Activated CD4-positive, alpha-beta T cell treated with anti-CD3 and anti-CD28 coated beads for 36 hours (primary cell): ENCODE data around the gene AGO1. TPM values are rescaled to one million over a fixed set of nuclear protein-coding genes. Genes with fewer than 3 reads are reported as not detected.

ENCODE experiments used
- ATAC-seq: fragments of 200-7000 bp; cut with Tn5 transposase; one replicate; pipeline ENCODE4 v1.10.0; 2021; ENCODE audit warnings: mild to moderate bottlenecking, moderate library complexity
- CTCF ChIA-PET: fragments of 350-600 bp; sonication (Branson Sonifier 250); formaldehyde crosslinking; loops from one replicate; lab custom pipeline; 2021; ENCODE audit warnings: antibody characterized with exemption; lab: Charles Lee
- POLR2A ChIA-PET: fragments of 350-600 bp; sonication (Branson Sonifier 250); formaldehyde crosslinking; loops from one replicate; lab custom pipeline; 2021; ENCODE audit warnings: antibody characterized with exemption, inconsistent platforms; lab: Charles Lee
- DNase-seq: peaks from one replicate; pipeline ENCODE4 v3.0.0-alpha.2; 2020
- H3K27ac Mint-ChIP-seq: one replicate; pipeline ENCODE4 v1.8.0; 2021; ENCODE audit warnings: mixed read lengths
- H3K27me3 Mint-ChIP-seq: one replicate; pipeline ENCODE4 v1.8.0; 2021; ENCODE audit warnings: mixed read lengths
- H3K36me3 Mint-ChIP-seq: one replicate; pipeline ENCODE4 v1.8.0; 2021; ENCODE audit warnings: low read depth, mixed read lengths
- H3K4me1 Mint-ChIP-seq: one replicate; pipeline ENCODE4 v1.8.0; 2021; ENCODE audit warnings: mixed read lengths
- H3K4me3 Mint-ChIP-seq: one replicate; pipeline ENCODE4 v1.8.0; 2021; ENCODE audit warnings: mild to moderate bottlenecking, moderate library complexity, mixed read lengths
- H3K9me3 Mint-ChIP-seq: one replicate; pipeline ENCODE4 v1.8.0; 2021; ENCODE audit warnings: low read depth, mixed read lengths
- intact Hi-C, 2 experiments: fragments of 100-400 bp; cut with DNase I in 1 of 2; cut with micrococcal nuclease in 1 of 2; formaldehyde crosslinking; loops; one replicate each; pipeline versions ENCODE4 v1.14.2 to v1.15.1; 2022 to 2024; cut with DNase I, micrococcal nuclease
- total RNA-seq, 2 experiments: library from RNA; stranded (reverse); gene quantifications; one replicate each; pipeline ENCODE4 v1.2.3, GENCODE V29; 2021

AGO1 gene
- total RNA-seq, 2 experiments from 2014 or later: 31.5 to 34.6 TPM

DNA sequence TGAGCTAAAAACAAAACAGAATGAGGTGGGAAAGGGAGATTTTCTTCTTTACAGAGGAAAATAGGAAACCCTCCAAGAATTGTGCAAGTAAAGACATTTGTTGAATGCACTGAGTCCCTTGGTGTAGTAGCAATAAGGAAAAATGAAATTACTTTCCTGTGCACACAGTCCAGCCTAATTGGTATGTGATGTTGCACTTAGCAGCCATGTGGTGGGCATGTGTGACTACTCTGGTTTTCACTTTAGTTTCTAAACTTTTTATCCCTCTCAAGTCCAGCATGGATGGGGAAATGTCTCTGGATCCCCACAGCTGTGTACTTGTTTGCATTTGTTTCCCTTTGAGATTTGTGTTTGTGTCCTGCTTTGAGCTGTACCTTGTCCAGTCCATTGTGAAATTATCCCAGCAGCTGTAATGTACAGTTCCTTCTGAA is 40.8 kb downstream of the AGO1 start:
- peaks cover 14% of the 10 kb centered on the region for H3K36me3 Mint-ChIP-seq
- DNase-seq: no peak
- ChIA-PET POLR2A (no interaction called here), CTCF (no interaction called here)
- H3K27ac Mint-ChIP-seq: no peak overlapping the region
- H3K4me3 Mint-ChIP-seq: no peak overlapping the region
- no peaks in the 10 kb centered on the region for H3K9me3 Mint-ChIP-seq
- no peaks in the 10 kb centered on the region for H3K27me3 Mint-ChIP-seq
- no peaks in the 10 kb centered on the region for H3K4me1 Mint-ChIP-seq
- intact Hi-C loops: no loop called here
- ATAC-seq: no peak

DNA sequence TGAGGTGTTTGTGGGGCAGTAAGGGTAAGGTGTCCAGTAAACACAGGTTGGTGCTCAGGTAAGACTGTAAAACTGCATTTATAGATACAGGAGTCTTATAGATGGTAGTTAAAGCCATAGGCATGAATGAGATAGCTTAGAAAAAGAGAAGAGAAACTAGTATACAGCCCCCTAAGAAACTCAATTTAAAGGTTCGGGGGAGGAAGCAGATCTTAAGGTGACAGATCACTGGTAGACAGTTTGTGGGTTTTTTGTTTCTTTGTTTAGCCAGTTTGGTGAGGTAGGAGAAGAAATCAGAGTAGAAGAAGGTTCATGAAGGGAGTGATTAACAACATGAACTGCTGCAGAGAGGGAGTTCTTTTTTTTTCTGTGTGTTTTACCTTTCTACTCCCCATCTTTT is 41.8 kb downstream of the AGO1 start:
- H3K9me3 Mint-ChIP-seq: no peaks in the 10 kb centered on the region
- H3K27ac Mint-ChIP-seq: no peak overlapping the region
- intact Hi-C loops: no loop called here
- no peak overlapping the region for H3K4me3 Mint-ChIP-seq
- H3K36me3 Mint-ChIP-seq: peaks cover 8% of the 10 kb centered on the region
- H3K27me3 Mint-ChIP-seq: no peaks in the 10 kb centered on the region
- peaks cover 7% of the 10 kb centered on the region for H3K4me1 Mint-ChIP-seq
- ATAC-seq: no peak
- no peak for DNase-seq
- CTCF ChIA-PET: interaction anchor here (0.6 kb wide), 1 partner anchor 238 kb away, joined by 3 read pairs; no protein-coding TSS in a partner anchor
- POLR2A ChIA-PET: no interaction called here

DNA sequence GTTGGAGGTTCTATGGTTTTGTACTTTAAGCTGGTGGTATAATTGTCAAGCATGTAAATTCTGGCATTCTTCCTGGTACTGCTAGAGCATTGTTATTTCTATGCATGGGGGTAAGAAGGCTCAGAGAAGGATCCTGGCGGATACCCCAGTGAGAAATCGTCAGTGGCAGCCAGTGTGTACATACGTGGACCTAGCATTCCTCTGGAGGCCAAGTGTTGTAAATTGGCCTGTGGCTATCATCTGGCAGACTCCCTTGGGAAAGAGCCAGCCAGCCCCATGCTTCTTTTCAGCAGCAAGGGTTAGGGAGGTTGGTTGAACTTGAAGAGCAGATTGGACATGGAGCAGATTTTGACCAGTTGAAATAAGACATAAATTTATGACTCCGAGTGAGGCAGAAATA is 42.7 kb downstream of the AGO1 start:
- ChIA-PET CTCF (interaction anchor here (1.0 kb wide), 1 partner anchor 43 kb away, joined by 5 read pairs; the partner anchor contains the start of gene AGO1), POLR2A (no interaction called here)
- ATAC-seq (no peak), DNase-seq (no peak)
- H3K27ac Mint-ChIP-seq: no peak overlapping the region
- peaks cover 10% of the 10 kb centered on the region for H3K4me1 Mint-ChIP-seq
- H3K4me3 Mint-ChIP-seq: no peak overlapping the region
- no peaks in the 10 kb centered on the region for H3K9me3 Mint-ChIP-seq
- H3K27me3 Mint-ChIP-seq: no peaks in the 10 kb centered on the region
- intact Hi-C loops: no loop called here
- no peaks in the 10 kb centered on the region for H3K36me3 Mint-ChIP-seq

DNA sequence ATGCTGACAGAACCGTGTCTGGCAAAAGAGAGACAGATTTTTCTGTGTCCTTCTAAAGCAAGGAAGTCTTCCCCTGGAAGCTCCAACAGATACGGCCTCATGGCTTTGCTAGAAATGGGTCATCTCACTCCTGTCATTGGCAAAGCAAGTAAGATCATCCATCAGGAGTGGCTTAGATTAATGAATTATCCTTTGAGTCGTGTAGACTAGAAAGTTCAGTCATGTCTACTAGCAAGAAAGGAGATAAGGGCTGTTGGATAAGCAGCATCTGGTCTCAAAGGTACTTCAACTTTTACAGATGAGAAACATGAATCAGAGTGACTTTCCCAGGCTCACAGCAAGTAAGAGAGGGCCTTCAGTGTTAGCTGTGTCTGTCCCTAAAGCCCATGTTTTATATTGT is 44.5 kb downstream of the AGO1 start:
- CTCF ChIA-PET: no interaction called here
- no peak overlapping the region for H3K4me3 Mint-ChIP-seq
- ATAC-seq: no peak
- no peaks in the 10 kb centered on the region for H3K27me3 Mint-ChIP-seq
- no peaks in the 10 kb centered on the region for H3K9me3 Mint-ChIP-seq
- H3K4me1 Mint-ChIP-seq: peaks cover 19% of the 10 kb centered on the region
- POLR2A ChIA-PET: no interaction called here
- no peak overlapping the region for H3K27ac Mint-ChIP-seq
- intact Hi-C loops: no loop called here
- DNase-seq: no peak
- H3K36me3 Mint-ChIP-seq: no peaks in the 10 kb centered on the region

DNA sequence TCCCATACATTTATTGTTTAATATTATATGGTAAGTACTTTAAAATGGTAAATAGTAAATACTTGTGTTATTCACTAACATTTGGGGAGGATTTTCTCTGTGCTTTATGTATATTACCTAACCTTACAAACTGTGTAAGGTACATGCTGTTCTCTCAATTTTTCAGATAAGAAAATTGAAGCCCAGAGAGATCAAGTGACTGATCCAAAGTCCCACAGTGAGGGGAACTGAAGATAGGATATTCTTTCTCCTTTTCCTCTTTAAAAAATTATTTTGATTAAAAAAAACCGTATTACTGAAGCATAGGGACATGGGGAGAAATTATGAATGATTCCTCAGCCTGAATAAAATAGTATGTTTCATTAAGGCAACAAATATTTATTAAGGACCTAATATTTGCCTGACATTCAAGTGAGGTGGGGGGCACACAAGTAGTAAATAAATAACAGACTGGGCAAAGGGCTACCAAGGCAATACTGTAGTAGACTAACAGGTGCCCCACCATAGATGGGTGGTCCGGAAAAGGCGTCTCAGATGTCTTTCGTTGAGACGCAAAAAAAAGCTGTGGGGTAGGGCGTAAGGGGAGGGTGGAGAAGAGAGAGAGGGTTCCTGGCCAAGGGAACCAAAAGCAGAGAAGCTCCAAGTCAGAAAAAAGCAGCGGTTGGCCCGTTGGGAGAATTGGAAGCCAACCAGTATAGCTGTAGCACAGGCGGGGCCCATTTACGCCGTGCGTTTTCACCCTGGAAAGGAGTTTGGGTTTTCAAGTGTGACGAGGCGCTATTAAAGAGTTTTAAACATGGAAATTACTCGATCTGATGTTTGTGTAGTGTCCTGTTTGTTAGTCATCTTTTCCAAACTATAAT is 47.0 kb downstream of the AGO1 start:
- no peaks in the 10 kb centered on the region for H3K9me3 Mint-ChIP-seq
- DNase-seq: peak; percentile 62
- peak overlapping the region; percentile 94 for H3K27ac Mint-ChIP-seq
- H3K36me3 Mint-ChIP-seq: no peaks in the 10 kb centered on the region
- ChIA-PET POLR2A (interaction anchor here (0.9 to 1.2 kb wide), 3 partner anchors 47 to 373 kb away, joined by 3 to 6 read pairs (median 4); partner anchors contain the start of genes AGO1, CLSPN, KIAA0319L and NCDN), CTCF (interaction anchor here (0.8 to 3.6 kb wide), 3 partner anchors 45 to 47 kb away, joined by 3 to 17 read pairs (median 3); partner anchors contain the start of gene AGO1)
- H3K4me3 Mint-ChIP-seq: peak overlapping the region; percentile 92
- ATAC-seq: peak; percentile 7
- intact Hi-C loops: loop anchor here in 1 of 2 experiments (2.0 to 10.0 kb wide), 7 partner anchors 123 to 1545 kb away; partner anchors contain the start of genes AGO4, KIAA0319L, NCDN and PSMB2
- H3K27me3 Mint-ChIP-seq: no peaks in the 10 kb centered on the region
- peaks cover 37% of the 10 kb centered on the region for H3K4me1 Mint-ChIP-seq

DNA sequence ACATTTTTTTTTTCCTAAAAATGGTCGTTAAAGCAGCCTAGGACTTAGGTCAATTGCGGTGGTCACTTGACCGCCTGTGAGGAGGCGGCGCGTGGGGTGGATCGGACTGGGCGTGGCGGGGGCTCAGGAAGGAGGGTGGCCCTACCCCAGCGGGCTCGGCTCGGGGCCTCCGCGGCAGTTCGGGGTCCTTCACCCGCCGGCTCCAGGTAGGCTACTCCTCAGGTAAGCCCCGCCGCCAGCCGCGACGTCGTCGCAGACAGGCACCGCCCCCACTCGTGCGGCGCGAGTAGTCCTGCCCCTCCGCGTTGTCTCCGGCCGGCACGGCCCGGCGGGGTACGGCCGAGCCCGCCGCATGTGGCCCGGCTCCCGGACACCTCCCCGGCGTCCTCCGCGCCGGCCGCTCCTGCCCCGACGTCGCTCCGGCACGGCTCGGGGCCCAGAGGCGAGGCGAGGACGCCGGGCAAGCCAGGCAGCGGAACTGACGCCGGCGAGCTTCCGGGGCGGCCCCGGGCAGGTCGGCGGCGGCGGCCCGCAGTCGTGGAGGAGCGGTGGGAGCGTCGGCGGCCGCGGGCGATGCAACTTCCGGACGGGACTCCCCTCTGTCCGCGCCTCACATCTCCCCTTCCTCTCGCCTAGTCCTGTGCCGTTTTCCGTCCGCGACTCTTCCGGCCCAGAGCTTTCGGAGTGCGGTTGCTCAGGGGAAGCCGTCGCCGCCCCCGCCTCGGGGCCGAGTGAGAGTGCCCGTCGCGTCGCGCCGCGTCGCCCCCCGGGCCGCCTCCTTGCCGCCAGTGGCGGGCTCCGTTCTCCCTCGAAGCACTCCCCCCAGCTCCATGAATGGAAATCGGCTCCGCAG is 47.8 kb downstream of the AGO1 start, which contains the start of gene AGO3:
AGO3 (plus strand) TSS at position 513 of the 853 bp plus-strand sequence; CDS start at position 835, 322 bp downstream.
- peak; percentile 95 for ATAC-seq
- H3K27ac Mint-ChIP-seq: peak within 1 kb of the TSS; percentile 94
- CTCF ChIA-PET: interaction anchor here (1.0 to 3.6 kb wide), 2 partner anchors 45 to 48 kb away, joined by 3 to 17 read pairs; partner anchors contain the start of gene AGO1

DNA sequence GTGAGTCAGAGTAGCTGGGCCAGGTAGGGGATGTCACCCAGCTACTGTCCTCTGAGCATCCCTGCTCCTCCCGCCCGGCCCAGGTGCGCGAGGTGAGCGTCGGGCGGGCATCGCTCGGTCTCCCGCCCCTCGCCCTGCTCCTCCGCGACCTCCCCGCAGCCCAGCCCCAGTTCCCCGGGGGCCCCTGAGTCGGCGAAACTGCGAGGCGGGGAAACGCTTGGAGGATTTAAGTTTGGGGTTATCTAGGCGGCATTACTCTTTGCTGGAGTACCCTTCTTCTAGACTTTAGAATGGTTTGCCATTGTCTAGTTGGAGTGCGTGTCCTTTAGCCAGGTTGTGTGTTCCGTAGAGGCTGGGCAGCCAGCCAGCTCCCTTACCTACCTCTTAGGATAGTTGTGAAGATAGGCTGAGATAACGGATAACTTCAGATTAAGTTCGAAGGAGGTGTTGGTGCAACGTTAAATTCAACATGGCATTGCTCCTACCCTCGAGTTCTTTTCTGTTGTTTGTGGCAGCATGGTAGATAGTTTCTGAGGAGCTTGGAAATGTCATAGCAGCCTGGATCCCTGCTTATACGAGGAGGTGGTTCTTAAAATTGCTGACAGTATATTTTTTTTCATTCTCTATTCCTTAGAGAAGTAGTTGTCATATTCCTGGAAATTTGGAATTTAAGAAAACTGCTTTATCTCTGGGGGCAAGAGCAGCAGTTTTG is 48.6 kb downstream of the AGO1 start:
- ATAC-seq: no peak
- no peaks in the 10 kb centered on the region for H3K9me3 Mint-ChIP-seq
- POLR2A ChIA-PET: interaction anchor here (0.6 to 1.2 kb wide), 5 partner anchors 49 to 455 kb away, joined by 3 to 6 read pairs (median 4); partner anchors contain the start of genes AGO1, CLSPN, KIAA0319L and NCDN
- H3K4me1 Mint-ChIP-seq: peaks cover 44% of the 10 kb centered on the region
- intact Hi-C loops: loop anchor here (1.0 to 10.0 kb wide), 16 partner anchors 11 to 1543 kb away; partner anchors contain the start of genes ADPRS (in 2 of the 2), AGO1 (in 2 of the 2), AGO4 (in 1 of the 2) and CLSPN (in 1 of the 2)
- H3K4me3 Mint-ChIP-seq: peak overlapping the region; percentile 92
- H3K27ac Mint-ChIP-seq: peak overlapping the region; percentile 94
- no peak for DNase-seq
- CTCF ChIA-PET: interaction anchor here (0.7 to 3.6 kb wide), 4 partner anchors 46 to 354 kb away, joined by 3 to 17 read pairs (median 4); partner anchors contain the start of gene AGO1
- no peaks in the 10 kb centered on the region for H3K36me3 Mint-ChIP-seq
- no peaks in the 10 kb centered on the region for H3K27me3 Mint-ChIP-seq

More for the DNA sequence above, 47.8 kb downstream of the AGO1 start, which contains the start of gene AGO3:
- POLR2A ChIA-PET: interaction anchor here (0.6 to 1.2 kb wide), 5 partner anchors 48 to 456 kb away, joined by 3 to 6 read pairs (median 4); partner anchors contain the start of genes AGO1, CLSPN, KIAA0319L and NCDN
- no peaks in the 10 kb centered on the region for H3K27me3 Mint-ChIP-seq
- peak within 1 kb of the TSS; percentile 92 for H3K4me3 Mint-ChIP-seq
- intact Hi-C loops: loop anchor here (1.0 to 10.0 kb wide), 16 partner anchors 11 to 1544 kb away; partner anchors contain the start of genes ADPRS (in 2 of the 2), AGO1 (in 2 of the 2), AGO4 (in 1 of the 2) and CLSPN (in 1 of the 2)
- no peaks in the 10 kb centered on the region for H3K9me3 Mint-ChIP-seq
- peak; percentile 95 for DNase-seq
- H3K4me1 Mint-ChIP-seq: peaks cover 37% of the 10 kb centered on the region
- no peaks in the 10 kb centered on the region for H3K36me3 Mint-ChIP-seq

DNA sequence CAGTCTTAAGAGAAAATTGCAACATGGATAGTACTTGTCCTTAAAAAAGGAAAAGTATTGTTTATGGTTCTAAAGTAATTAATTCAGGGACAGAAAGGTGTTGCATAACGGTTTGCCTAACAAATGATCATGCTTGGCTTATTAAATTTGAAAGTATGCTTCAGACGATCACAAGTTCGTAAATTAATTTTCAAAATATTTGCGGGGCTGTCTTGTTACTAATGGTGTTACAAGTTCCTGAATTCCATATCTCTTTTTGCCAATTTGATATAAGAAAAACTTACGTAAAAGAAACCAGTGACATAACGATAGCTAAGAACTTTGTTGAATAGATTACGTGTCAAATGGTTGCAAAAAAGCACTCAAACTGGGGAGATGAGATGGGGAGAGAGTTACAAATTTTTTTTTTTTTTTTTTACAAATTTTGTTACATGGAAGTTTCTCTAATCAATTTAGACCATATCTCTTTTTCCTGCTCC is 49.2 kb downstream of the AGO1 start:
- CTCF ChIA-PET: interaction anchor here (0.7 to 1.2 kb wide), 4 partner anchors 49 to 354 kb away, joined by 3 to 4 read pairs (median 3); partner anchors contain the start of gene AGO1
- ATAC-seq: no peak
- H3K36me3 Mint-ChIP-seq: peaks cover 4% of the 10 kb centered on the region
- POLR2A ChIA-PET: interaction anchor here (1.3 kb wide), 1 partner anchor 375 kb away, joined by 3 read pairs; no protein-coding TSS in a partner anchor
- no peak for DNase-seq
- H3K4me1 Mint-ChIP-seq: peaks cover 45% of the 10 kb centered on the region
- H3K27ac Mint-ChIP-seq: peak overlapping the region; percentile 94
- H3K27me3 Mint-ChIP-seq: no peaks in the 10 kb centered on the region
- H3K4me3 Mint-ChIP-seq: peak overlapping the region; percentile 92
- intact Hi-C loops: loop anchor here in 1 of 2 experiments (5.0 to 10.0 kb wide), 3 partner anchors 125 to 1543 kb away; partner anchors contain the start of genes AGO4, PSMB2 and ZC3H12A
- H3K9me3 Mint-ChIP-seq: no peaks in the 10 kb centered on the region

DNA sequence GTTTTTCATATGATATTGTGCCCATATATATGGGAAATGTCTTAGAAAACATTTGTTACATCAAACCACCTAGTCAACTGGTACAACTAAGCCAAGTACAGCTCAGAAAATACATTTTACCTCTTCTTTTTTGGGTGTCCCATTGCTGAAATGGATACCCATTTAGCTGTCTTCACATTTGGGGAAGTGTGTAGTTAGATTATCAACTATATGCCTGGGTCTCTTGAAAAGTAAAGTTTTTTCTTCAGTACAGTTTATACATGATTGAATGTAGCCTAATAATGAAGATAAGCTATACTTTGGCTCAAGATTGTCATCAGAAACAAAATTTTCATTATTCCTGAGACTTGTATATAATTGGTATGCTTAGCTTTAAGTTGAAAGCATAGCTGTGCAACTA is 49.9 kb downstream of the AGO1 start:
- intact Hi-C loops: loop anchor here in 1 of 2 experiments (5.0 to 10.0 kb wide), 3 partner anchors 126 to 1542 kb away; partner anchors contain the start of genes AGO4, PSMB2 and ZC3H12A
- Mint-ChIP-seq H3K9me3 (no peaks in the 10 kb centered on the region), H3K4me3 (peak overlapping the region; percentile 92), H3K27me3 (no peaks in the 10 kb centered on the region), H3K4me1 (peaks cover 45% of the 10 kb centered on the region), H3K36me3 (peaks cover 4% of the 10 kb centered on the region), H3K27ac (no peak overlapping the region)
- ATAC-seq (no peak), DNase-seq (no peak)
- POLR2A ChIA-PET: interaction anchor here (0.6 to 1.3 kb wide), 3 partner anchors 9 to 374 kb away, joined by 3 to 4 read pairs (median 3); no protein-coding TSS in a partner anchor
- CTCF ChIA-PET: interaction anchor here (0.6 to 1.1 kb wide), 5 partner anchors 16 to 154 kb away, joined by 3 read pairs; no protein-coding TSS in a partner anchor
